GM23338 (cell line): ENCODE measurements around the gene BRD7. TPM values are rescaled to one million over a fixed set of nuclear protein-coding genes. Genes with fewer than 3 reads are reported as not detected.

Source experiments
- ATAC-seq: fragments of 200-7000 bp; cut with Tn5 transposase; 3 replicates; pipeline ENCODE4 v1.9.1; 2020
- DNase-seq: peaks from one replicate; pipeline ENCODE4 v3.0.0-alpha.2; 2015; ENCODE audit warnings: low spot score
- H2AFZ ChIP-seq: fragments of 200-600 bp; sonication (generic); 2 replicates; pipeline ENCODE4 v1.8.0; 2016; ENCODE audit warnings: antibody characterized with exemption, mild to moderate bottlenecking, moderate library complexity
- H3F3A ChIP-seq: fragments of 200-600 bp; sonication (generic); replicated peaks from 2 replicates; pipeline ENCODE4 v1.8.0; 2017; ENCODE audit warnings: antibody characterized with exemption, mixed run types, low read depth
- H3K27ac ChIP-seq: fragments of 200-600 bp; sonication (generic); 2 replicates; pipeline ENCODE4 v1.6.1; 2016; ENCODE audit warnings: low read depth
- H3K27me3 ChIP-seq: fragments of 200-600 bp; sonication (generic); 2 replicates; pipeline ENCODE4 v1.8.0; 2016; ENCODE audit warnings: mild to moderate bottlenecking, mixed run types, moderate library complexity; ENCODE audit not compliant: insufficient read depth
- H3K36me3 ChIP-seq: fragments of 200-600 bp; sonication (generic); 2 replicates; pipeline ENCODE4 v1.8.0; 2016; ENCODE audit warnings: mild to moderate bottlenecking; ENCODE audit not compliant: insufficient read depth
- H3K4me1 ChIP-seq: fragments of 200-600 bp; sonication (generic); 2 replicates; pipeline ENCODE4 v1.8.0; 2016; ENCODE audit warnings: mild to moderate bottlenecking, moderate library complexity; ENCODE audit not compliant: insufficient read depth
- H3K4me2 ChIP-seq: fragments of 200-600 bp; sonication (generic); 2 replicates; pipeline ENCODE4 v1.7.1; 2017; ENCODE audit warnings: mixed run types
- H3K4me3 ChIP-seq: fragments of 200-600 bp; sonication (generic); 2 replicates; pipeline ENCODE4 v1.6.1; 2016; ENCODE audit warnings: mixed run types
- H3K79me2 ChIP-seq: fragments of 200-600 bp; sonication (generic); replicated peaks from 2 replicates; pipeline ENCODE4 v1.8.0; 2017; ENCODE audit warnings: mild to moderate bottlenecking; ENCODE audit not compliant: insufficient read depth
- H3K9me2 ChIP-seq: fragments of 200-600 bp; sonication (generic); 2 replicates; pipeline ENCODE4 v1.8.0; 2017; ENCODE audit not compliant: insufficient read depth
- H4K20me1 ChIP-seq: fragments of 200-600 bp; sonication (generic); replicated peaks from 2 replicates; pipeline ENCODE4 v1.8.0; 2017; ENCODE audit warnings: mild to moderate bottlenecking; ENCODE audit not compliant: insufficient read depth
- H3K27ac Mint-ChIP-seq: 2 replicates; pipeline ENCODE4 v1.8.0; 2020; ENCODE audit warnings: inconsistent platforms, mild to moderate bottlenecking, moderate library complexity, mixed read lengths
- H3K27me3 Mint-ChIP-seq: 3 replicates; pipeline ENCODE4 v1.8.0; 2022; ENCODE audit warnings: low read depth, mild to moderate bottlenecking, moderate library complexity, mixed read lengths, inconsistent platforms; ENCODE audit not compliant: insufficient read depth, poor library complexity
- H3K36me3 Mint-ChIP-seq: 3 replicates; pipeline ENCODE4 v1.8.0; 2021; ENCODE audit warnings: low read depth, mild to moderate bottlenecking, inconsistent platforms, moderate library complexity, mixed read lengths
- H3K4me1 Mint-ChIP-seq: 3 replicates; pipeline ENCODE4 v1.8.0; 2020; ENCODE audit warnings: mild to moderate bottlenecking, inconsistent platforms, mixed read lengths
- H3K4me3 Mint-ChIP-seq: 3 replicates; pipeline ENCODE4 v1.8.0; 2021; ENCODE audit warnings: moderate library complexity, mild to moderate bottlenecking, inconsistent platforms, mixed read lengths
- H3K9me3 Mint-ChIP-seq: 3 replicates; pipeline ENCODE4 v1.8.0; 2020; ENCODE audit warnings: moderate library complexity, mild to moderate bottlenecking, inconsistent platforms, mixed read lengths
- CREB1 ChIP-seq: fragments of 250-450 bp; sonication (Bioruptor Pico); IDR thresholded peaks from 2 replicates; pipeline ENCODE4 v1.5.0; 2020; ENCODE audit warnings: low read depth, mild to moderate bottlenecking, moderate library complexity
- EZH2 ChIP-seq: fragments of 200-600 bp; sonication (generic); IDR thresholded peaks from one replicate; pipeline ENCODE4 v1.8.0; 2017; ENCODE audit warnings: antibody characterized with exemption, mild to moderate bottlenecking, low read depth; ENCODE audit not compliant: unreplicated experiment
- EZH2phosphoT487 ChIP-seq: fragments of 200-600 bp; sonication (generic); IDR thresholded peaks from one replicate; pipeline ENCODE4 v1.8.1; 2018; ENCODE audit warnings: antibody characterized with exemption; ENCODE audit not compliant: unreplicated experiment
- JUNB ChIP-seq: IDR thresholded peaks from one replicate; pipeline ENCODE4 v1.6.1; 2016; ENCODE audit warnings: antibody characterized with exemption; ENCODE audit not compliant: unreplicated experiment
- NANOG ChIP-seq: IDR thresholded peaks from 2 replicates; pipeline ENCODE4 v1.6.1; 2016; ENCODE audit warnings: antibody characterized with exemption, borderline replicate concordance
- POLR2AphosphoS5 ChIP-seq: IDR thresholded peaks from 2 replicates; pipeline ENCODE4 v1.6.1; 2016; ENCODE audit warnings: antibody characterized with exemption, low read depth
- REST ChIP-seq: IDR thresholded peaks from one replicate; pipeline ENCODE4 v1.6.1; 2018; ENCODE audit warnings: antibody characterized with exemption; ENCODE audit not compliant: unreplicated experiment
- STAT1 ChIP-seq: IDR thresholded peaks from one replicate; pipeline ENCODE4 v1.6.1; 2016; ENCODE audit warnings: antibody characterized with exemption; ENCODE audit not compliant: unreplicated experiment
- ZNF114 ChIP-seq: fragments of 250-450 bp; sonication (Bioruptor Pico); IDR thresholded peaks from 2 replicates; pipeline ENCODE4 v1.5.0; 2020; ENCODE audit warnings: mild to moderate bottlenecking, moderate library complexity
- ZNF331 ChIP-seq: fragments of 250-450 bp; sonication (Bioruptor Pico); IDR thresholded peaks from 2 replicates; pipeline ENCODE4 v1.5.0; 2020; ENCODE audit warnings: low read depth, mild to moderate bottlenecking, moderate library complexity
- polyA plus RNA-seq: library from polyadenylated mRNA; unstranded; fragments of >200 nt; fragmentation: Nextera tagmentation; extraction: Ambion mirVana; gene quantifications from 2 replicates; pipeline ENCODE4 v1.2.1, GENCODE V29; 2016
- total RNA-seq: library from RNA; depleted of rRNA; stranded (reverse); fragments of >200 nt; shearing (Covaris generic); gene quantifications from 2 replicates; pipeline ENCODE4 v1.2.3, GENCODE V29; 2014
- TF ChIP-seq, protein P1 (sequence below), 2 experiments: fragments of 200-600 bp in 1 of 2; sonication (generic) in 1 of 2; conservative IDR thresholded peaks; 2 replicates each; pipeline versions ENCODE4 v1.5.1 to v1.6.1; 2016 to 2017; ENCODE audit warnings: antibody characterized with exemption in 2 of 2, low read depth in 2 of 2, mild to moderate bottlenecking in 2 of 2, moderate library complexity in 1 of 2
- TF ChIP-seq, protein P2 (sequence below): IDR thresholded peaks from 2 replicates; pipeline ENCODE4 v1.6.1; 2016; ENCODE audit warnings: antibody characterized with exemption
- TF ChIP-seq, protein P3 (sequence below): fragments of 250-450 bp; sonication (Bioruptor Pico); IDR thresholded peaks from 2 replicates; pipeline ENCODE4 v1.5.0; 2020; ENCODE audit warnings: mild to moderate bottlenecking, moderate library complexity

The BRD7 gene
- total and polyA plus RNA-seq, 2 experiments from 2014 or later: 93.0 to 149 TPM

GRCh38 chr16:50268352-50268751 is 100.4 kb downstream of the BRD7 start:
- Histone ChIP-seq H3K9me2 (no peaks in the 10 kb centered on the region), H3K79me2 (no peaks in the 10 kb centered on the region), H3K27ac (no peak overlapping the region), H3K27me3 (no peaks in the 10 kb centered on the region), H4K20me1 (no peaks in the 10 kb centered on the region), H2AFZ (no peak overlapping the region), H3K4me1 (peaks cover 7% of the 10 kb centered on the region; the same call in 1 of the 2 replicates), H3F3A (no peaks in the 10 kb centered on the region), H3K36me3 (no peaks in the 10 kb centered on the region), H3K4me3 (no peak overlapping the region), H3K4me2 (no peak overlapping the region)
- TF ChIP-seq EZH2 (no peak), ZNF331 (CRISPR knock-in tag) (no peak), JUNB (no peak), STAT1 (no peak), REST (no peak), EZH2phosphoT487 (no peak), NANOG (no peak), POLR2AphosphoS5 (no peak), ZNF114 (no peak), CREB1 (CRISPR knock-in tag) (no peak)
- TF ChIP-seq, protein P1, sequence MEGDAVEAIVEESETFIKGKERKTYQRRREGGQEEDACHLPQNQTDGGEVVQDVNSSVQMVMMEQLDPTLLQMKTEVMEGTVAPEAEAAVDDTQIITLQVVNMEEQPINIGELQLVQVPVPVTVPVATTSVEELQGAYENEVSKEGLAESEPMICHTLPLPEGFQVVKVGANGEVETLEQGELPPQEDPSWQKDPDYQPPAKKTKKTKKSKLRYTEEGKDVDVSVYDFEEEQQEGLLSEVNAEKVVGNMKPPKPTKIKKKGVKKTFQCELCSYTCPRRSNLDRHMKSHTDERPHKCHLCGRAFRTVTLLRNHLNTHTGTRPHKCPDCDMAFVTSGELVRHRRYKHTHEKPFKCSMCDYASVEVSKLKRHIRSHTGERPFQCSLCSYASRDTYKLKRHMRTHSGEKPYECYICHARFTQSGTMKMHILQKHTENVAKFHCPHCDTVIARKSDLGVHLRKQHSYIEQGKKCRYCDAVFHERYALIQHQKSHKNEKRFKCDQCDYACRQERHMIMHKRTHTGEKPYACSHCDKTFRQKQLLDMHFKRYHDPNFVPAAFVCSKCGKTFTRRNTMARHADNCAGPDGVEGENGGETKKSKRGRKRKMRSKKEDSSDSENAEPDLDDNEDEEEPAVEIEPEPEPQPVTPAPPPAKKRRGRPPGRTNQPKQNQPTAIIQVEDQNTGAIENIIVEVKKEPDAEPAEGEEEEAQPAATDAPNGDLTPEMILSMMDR (conservative IDR thresholded peaks at IDR 0.05; ENCODE audit: low read depth in 2 of 2): no peak
- TF ChIP-seq, protein P2, sequence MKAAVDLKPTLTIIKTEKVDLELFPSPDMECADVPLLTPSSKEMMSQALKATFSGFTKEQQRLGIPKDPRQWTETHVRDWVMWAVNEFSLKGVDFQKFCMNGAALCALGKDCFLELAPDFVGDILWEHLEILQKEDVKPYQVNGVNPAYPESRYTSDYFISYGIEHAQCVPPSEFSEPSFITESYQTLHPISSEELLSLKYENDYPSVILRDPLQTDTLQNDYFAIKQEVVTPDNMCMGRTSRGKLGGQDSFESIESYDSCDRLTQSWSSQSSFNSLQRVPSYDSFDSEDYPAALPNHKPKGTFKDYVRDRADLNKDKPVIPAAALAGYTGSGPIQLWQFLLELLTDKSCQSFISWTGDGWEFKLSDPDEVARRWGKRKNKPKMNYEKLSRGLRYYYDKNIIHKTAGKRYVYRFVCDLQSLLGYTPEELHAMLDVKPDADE: no peak
- TF ChIP-seq, protein P3, sequence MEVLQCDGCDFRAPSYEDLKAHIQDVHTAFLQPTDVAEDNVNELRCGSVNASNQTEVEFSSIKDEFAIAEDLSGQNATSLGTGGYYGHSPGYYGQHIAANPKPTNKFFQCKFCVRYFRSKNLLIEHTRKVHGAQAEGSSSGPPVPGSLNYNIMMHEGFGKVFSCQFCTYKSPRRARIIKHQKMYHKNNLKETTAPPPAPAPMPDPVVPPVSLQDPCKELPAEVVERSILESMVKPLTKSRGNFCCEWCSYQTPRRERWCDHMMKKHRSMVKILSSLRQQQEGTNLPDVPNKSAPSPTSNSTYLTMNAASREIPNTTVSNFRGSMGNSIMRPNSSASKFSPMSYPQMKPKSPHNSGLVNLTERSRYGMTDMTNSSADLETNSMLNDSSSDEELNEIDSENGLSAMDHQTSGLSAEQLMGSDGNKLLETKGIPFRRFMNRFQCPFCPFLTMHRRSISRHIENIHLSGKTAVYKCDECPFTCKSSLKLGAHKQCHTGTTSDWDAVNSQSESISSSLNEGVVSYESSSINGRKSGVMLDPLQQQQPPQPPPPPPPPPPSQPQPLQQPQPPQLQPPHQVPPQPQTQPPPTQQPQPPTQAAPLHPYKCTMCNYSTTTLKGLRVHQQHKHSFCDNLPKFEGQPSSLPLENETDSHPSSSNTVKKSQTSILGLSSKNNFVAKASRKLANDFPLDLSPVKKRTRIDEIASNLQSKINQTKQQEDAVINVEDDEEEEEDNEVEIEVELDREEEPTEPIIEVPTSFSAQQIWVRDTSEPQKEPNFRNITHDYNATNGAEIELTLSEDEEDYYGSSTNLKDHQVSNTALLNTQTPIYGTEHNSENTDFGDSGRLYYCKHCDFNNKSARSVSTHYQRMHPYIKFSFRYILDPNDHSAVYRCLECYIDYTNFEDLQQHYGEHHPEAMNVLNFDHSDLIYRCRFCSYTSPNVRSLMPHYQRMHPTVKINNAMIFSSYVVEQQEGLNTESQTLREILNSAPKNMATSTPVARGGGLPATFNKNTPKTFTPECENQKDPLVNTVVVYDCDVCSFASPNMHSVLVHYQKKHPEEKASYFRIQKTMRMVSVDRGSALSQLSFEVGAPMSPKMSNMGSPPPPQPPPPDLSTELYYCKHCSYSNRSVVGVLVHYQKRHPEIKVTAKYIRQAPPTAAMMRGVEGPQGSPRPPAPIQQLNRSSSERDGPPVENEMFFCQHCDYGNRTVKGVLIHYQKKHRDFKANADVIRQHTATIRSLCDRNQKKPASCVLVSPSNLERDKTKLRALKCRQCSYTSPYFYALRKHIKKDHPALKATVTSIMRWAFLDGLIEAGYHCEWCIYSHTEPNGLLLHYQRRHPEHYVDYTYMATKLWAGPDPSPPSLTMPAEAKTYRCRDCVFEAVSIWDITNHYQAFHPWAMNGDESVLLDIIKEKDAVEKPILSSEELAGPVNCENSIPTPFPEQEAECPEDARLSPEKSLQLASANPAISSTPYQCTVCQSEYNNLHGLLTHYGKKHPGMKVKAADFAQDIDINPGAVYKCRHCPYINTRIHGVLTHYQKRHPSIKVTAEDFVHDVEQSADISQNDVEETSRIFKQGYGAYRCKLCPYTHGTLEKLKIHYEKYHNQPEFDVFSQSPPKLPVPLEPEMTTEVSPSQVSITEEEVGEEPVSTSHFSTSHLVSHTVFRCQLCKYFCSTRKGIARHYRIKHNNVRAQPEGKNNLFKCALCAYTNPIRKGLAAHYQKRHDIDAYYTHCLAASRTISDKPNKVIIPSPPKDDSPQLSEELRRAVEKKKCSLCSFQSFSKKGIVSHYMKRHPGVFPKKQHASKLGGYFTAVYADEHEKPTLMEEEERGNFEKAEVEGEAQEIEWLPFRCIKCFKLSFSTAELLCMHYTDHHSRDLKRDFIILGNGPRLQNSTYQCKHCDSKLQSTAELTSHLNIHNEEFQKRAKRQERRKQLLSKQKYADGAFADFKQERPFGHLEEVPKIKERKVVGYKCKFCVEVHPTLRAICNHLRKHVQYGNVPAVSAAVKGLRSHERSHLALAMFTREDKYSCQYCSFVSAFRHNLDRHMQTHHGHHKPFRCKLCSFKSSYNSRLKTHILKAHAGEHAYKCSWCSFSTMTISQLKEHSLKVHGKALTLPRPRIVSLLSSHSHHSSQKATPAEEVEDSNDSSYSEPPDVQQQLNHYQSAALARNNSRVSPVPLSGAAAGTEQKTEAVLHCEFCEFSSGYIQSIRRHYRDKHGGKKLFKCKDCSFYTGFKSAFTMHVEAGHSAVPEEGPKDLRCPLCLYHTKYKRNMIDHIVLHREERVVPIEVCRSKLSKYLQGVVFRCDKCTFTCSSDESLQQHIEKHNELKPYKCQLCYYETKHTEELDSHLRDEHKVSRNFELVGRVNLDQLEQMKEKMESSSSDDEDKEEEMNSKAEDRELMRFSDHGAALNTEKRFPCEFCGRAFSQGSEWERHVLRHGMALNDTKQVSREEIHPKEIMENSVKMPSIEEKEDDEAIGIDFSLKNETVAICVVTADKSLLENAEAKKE (CRISPR knock-in tag): no peak
- DNase-seq (no peak), ATAC-seq (no peak)
- Mint-ChIP-seq H3K9me3 (no peaks in the 10 kb centered on the region), H3K27me3 (peaks cover 13% of the 10 kb centered on the region), H3K27ac (no peak overlapping the region), H3K4me3 (no peak overlapping the region), H3K36me3 (no peaks in the 10 kb centered on the region), H3K4me1 (peaks cover 14% of the 10 kb centered on the region)
